Activated T-helper 2 cell treated with anti-CD3 and anti-CD28 coated beads, Interferon-gamma antibody, Interleukin-2, Interleukin-4, amounts not matched to agents 10 μg/mL and 5 μg/mL and 100 μg/mL, durations not matched to agents 14 hours and 24 hours and 36 hours (primary cell): Measurements from ENCODE around the gene PRR5. TPM values are rescaled to one million over a fixed set of nuclear protein-coding genes. Genes with fewer than 3 reads are reported as not detected.
A peak's percentile ranks its signal among the peaks of the same experiment; 100 is the strongest.

Source experiments
- DNase-seq: peaks from one replicate; pipeline ENCODE4 v3.0.0; 2021; ENCODE audit warnings: low spot score
- H3K27ac Mint-ChIP-seq: one replicate; pipeline ENCODE4 v1.8.0; 2021; ENCODE audit warnings: mixed read lengths
- H3K27me3 Mint-ChIP-seq: one replicate; pipeline ENCODE4 v1.8.0; 2021; ENCODE audit warnings: low read depth, mixed read lengths
- H3K36me3 Mint-ChIP-seq: one replicate; pipeline ENCODE4 v1.8.0; 2021; ENCODE audit warnings: low read depth, mixed read lengths
- H3K4me1 Mint-ChIP-seq: one replicate; pipeline ENCODE4 v1.8.0; 2021; ENCODE audit warnings: low read depth, mixed read lengths
- H3K4me3 Mint-ChIP-seq: one replicate; pipeline ENCODE4 v1.8.0; 2021; ENCODE audit warnings: low read depth, mild to moderate bottlenecking, moderate library complexity, mixed read lengths
- H3K9me3 Mint-ChIP-seq: one replicate; pipeline ENCODE4 v1.8.0; 2021; ENCODE audit warnings: mixed read lengths
- intact Hi-C: fragments of 100-400 bp; cut with micrococcal nuclease; formaldehyde crosslinking; loops from one replicate; pipeline ENCODE4 v1.15.1; 2023
- total RNA-seq: library from RNA; stranded (reverse); gene quantifications from 2 replicates; pipeline ENCODE4 v1.2.3, GENCODE V29; 2022

Gene PRR5
- total RNA-seq, 1 donor from 2014 or later, result 19.8 TPM

GRCh38 chr22:44718418-44718817, 16.4 kb downstream of the PRR5 start:
- Mint-ChIP-seq H3K4me3 (no peak overlapping the region), H3K9me3 (no peaks in the 10 kb centered on the region), H3K36me3 (peaks cover 4% of the 10 kb centered on the region), H3K27me3 (no peaks in the 10 kb centered on the region), H3K27ac (peak overlapping the region; percentile 3), H3K4me1 (peaks cover 6% of the 10 kb centered on the region)
- no peak for DNase-seq
- intact Hi-C loops, result no loop called here

- intact Hi-C loops, result no loop called here
- peaks cover 3% of the 10 kb centered on the region for H3K36me3 Mint-ChIP-seq
Observed at GRCh38 chr22:44719586-44720368, 17.8 kb downstream of the PRR5 start.

GRCh38 chr22:44721213-44721612, 19.2 kb downstream of the PRR5 start:
- H3K9me3 Mint-ChIP-seq, result no peaks in the 10 kb centered on the region
- intact Hi-C loops, result no loop called here
- no peak overlapping the region for H3K27ac Mint-ChIP-seq
- H3K4me1 Mint-ChIP-seq, result peaks cover 6% of the 10 kb centered on the region
- H3K4me3 Mint-ChIP-seq, result no peak overlapping the region
- no peaks in the 10 kb centered on the region for H3K36me3 Mint-ChIP-seq
- DNase-seq, result no peak
- no peaks in the 10 kb centered on the region for H3K27me3 Mint-ChIP-seq

More at GRCh38 chr22:44719586-44720368, 17.8 kb downstream of the PRR5 start:
- H3K9me3 Mint-ChIP-seq, result no peaks in the 10 kb centered on the region
- H3K27ac Mint-ChIP-seq, result no peak overlapping the region
- no peak for DNase-seq
- no peak overlapping the region for H3K4me3 Mint-ChIP-seq
- H3K4me1 Mint-ChIP-seq, result peaks cover 6% of the 10 kb centered on the region
- no peaks in the 10 kb centered on the region for H3K27me3 Mint-ChIP-seq

GRCh38 chr22:44722611-44723010, 20.6 kb downstream of the PRR5 start:
- Mint-ChIP-seq H3K27ac (no peak overlapping the region), H3K4me1 (peaks cover 6% of the 10 kb centered on the region), H3K36me3 (no peaks in the 10 kb centered on the region), H3K27me3 (no peaks in the 10 kb centered on the region), H3K4me3 (no peak overlapping the region), H3K9me3 (no peaks in the 10 kb centered on the region)
- intact Hi-C loops, result no loop called here
- no peak for DNase-seq

GRCh38 chr22:44723801-44724200, 21.8 kb downstream of the PRR5 start:
- Mint-ChIP-seq H3K27ac (no peak overlapping the region), H3K9me3 (no peaks in the 10 kb centered on the region), H3K4me3 (no peak overlapping the region), H3K36me3 (no peaks in the 10 kb centered on the region), H3K4me1 (peaks cover 1% of the 10 kb centered on the region), H3K27me3 (no peaks in the 10 kb centered on the region)
- DNase-seq, result no peak
- intact Hi-C loops, result no loop called here

- H3K27ac Mint-ChIP-seq, result no peak overlapping the region
- H3K9me3 Mint-ChIP-seq, result no peaks in the 10 kb centered on the region
- intact Hi-C loops, result no loop called here
- H3K4me3 Mint-ChIP-seq, result no peak overlapping the region
- H3K36me3 Mint-ChIP-seq, result no peaks in the 10 kb centered on the region
- no peaks in the 10 kb centered on the region for H3K27me3 Mint-ChIP-seq
- H3K4me1 Mint-ChIP-seq, result no peaks in the 10 kb centered on the region
- no peak for DNase-seq
Observed at GRCh38 chr22:44724416-44724815, 22.4 kb downstream of the PRR5 start.

GRCh38 chr22:44724859-44725258, 22.9 kb downstream of the PRR5 start:
- H3K36me3 Mint-ChIP-seq, result no peaks in the 10 kb centered on the region
- no peak overlapping the region for H3K27ac Mint-ChIP-seq
- H3K27me3 Mint-ChIP-seq, result no peaks in the 10 kb centered on the region
- intact Hi-C loops, result no loop called here
- no peak for DNase-seq
- H3K9me3 Mint-ChIP-seq, result no peaks in the 10 kb centered on the region
- no peak overlapping the region for H3K4me3 Mint-ChIP-seq
- H3K4me1 Mint-ChIP-seq, result no peaks in the 10 kb centered on the region

- H3K9me3 Mint-ChIP-seq, result no peaks in the 10 kb centered on the region
Observed at GRCh38 chr22:44726439-44726838, 24.4 kb downstream of the PRR5 start.

GRCh38 chr22:44727148-44727547, 25.1 kb downstream of the PRR5 start:
- no peaks in the 10 kb centered on the region for H3K4me1 Mint-ChIP-seq
- H3K27ac Mint-ChIP-seq, result no peak overlapping the region
- intact Hi-C loops, result no loop called here
- H3K27me3 Mint-ChIP-seq, result no peaks in the 10 kb centered on the region
- no peak overlapping the region for H3K4me3 Mint-ChIP-seq
- no peaks in the 10 kb centered on the region for H3K9me3 Mint-ChIP-seq
- no peak for DNase-seq
- no peaks in the 10 kb centered on the region for H3K36me3 Mint-ChIP-seq

More at GRCh38 chr22:44726439-44726838, 24.4 kb downstream of the PRR5 start:
- H3K4me3 Mint-ChIP-seq, result no peak overlapping the region
- H3K27me3 Mint-ChIP-seq, result no peaks in the 10 kb centered on the region
- no peak overlapping the region for H3K27ac Mint-ChIP-seq
- no peaks in the 10 kb centered on the region for H3K36me3 Mint-ChIP-seq
- DNase-seq, result no peak
- H3K4me1 Mint-ChIP-seq, result no peaks in the 10 kb centered on the region
- intact Hi-C loops, result no loop called here

- H3K9me3 Mint-ChIP-seq, result no peaks in the 10 kb centered on the region
- H3K36me3 Mint-ChIP-seq, result no peaks in the 10 kb centered on the region
- H3K27me3 Mint-ChIP-seq, result no peaks in the 10 kb centered on the region
- DNase-seq, result no peak
- no peaks in the 10 kb centered on the region for H3K4me1 Mint-ChIP-seq
- no peak overlapping the region for H3K4me3 Mint-ChIP-seq
- no peak overlapping the region for H3K27ac Mint-ChIP-seq
- intact Hi-C loops, result no loop called here
Observed at GRCh38 chr22:44727709-44728108, 25.7 kb downstream of the PRR5 start.

- H3K4me1 Mint-ChIP-seq, result no peaks in the 10 kb centered on the region
- H3K4me3 Mint-ChIP-seq, result no peak overlapping the region
- no peak for DNase-seq
- H3K27me3 Mint-ChIP-seq, result no peaks in the 10 kb centered on the region
- H3K9me3 Mint-ChIP-seq, result no peaks in the 10 kb centered on the region
- intact Hi-C loops, result no loop called here
- no peaks in the 10 kb centered on the region for H3K36me3 Mint-ChIP-seq
- no peak overlapping the region for H3K27ac Mint-ChIP-seq
Observed at GRCh38 chr22:44728761-44729324, 26.8 kb downstream of the PRR5 start.

GRCh38 chr22:44729391-44730021, 27.5 kb downstream of the PRR5 start:
- Mint-ChIP-seq H3K4me1 (no peaks in the 10 kb centered on the region), H3K36me3 (no peaks in the 10 kb centered on the region), H3K9me3 (no peaks in the 10 kb centered on the region), H3K27ac (no peak overlapping the region), H3K27me3 (no peaks in the 10 kb centered on the region), H3K4me3 (no peak overlapping the region)
- intact Hi-C loops, result no loop called here
- DNase-seq, result no peak

- no peak for DNase-seq
- H3K36me3 Mint-ChIP-seq, result no peaks in the 10 kb centered on the region
- no peaks in the 10 kb centered on the region for H3K4me1 Mint-ChIP-seq
- no peaks in the 10 kb centered on the region for H3K9me3 Mint-ChIP-seq
- no peaks in the 10 kb centered on the region for H3K27me3 Mint-ChIP-seq
- no peak overlapping the region for H3K4me3 Mint-ChIP-seq
- intact Hi-C loops, result no loop called here
- no peak overlapping the region for H3K27ac Mint-ChIP-seq
Observed at GRCh38 chr22:44730022-44730393, 28.0 kb downstream of the PRR5 start.
